GM10248 (cell line): ENCODE results near the gene MAP9.
"Not testable (repeated sequence)": the region's sequence is repeated elsewhere in the genome, so short reads cannot be mapped to it uniquely, and the experiment has no call there.

Experiments
- CTCF ChIA-PET: fragments of 300-600 bp; sonication (Branson Sonifier 250); formaldehyde crosslinking; extraction: SDS; loops from one replicate; lab custom pipeline; 2021; ENCODE audit warnings: antibody characterized with exemption; lab: Yijun Ruan, JAX
- POLR2A ChIA-PET: fragments of 350-650 bp; sonication (Branson Sonifier 250); formaldehyde crosslinking; extraction: SDS; loops from one replicate; lab custom pipeline; 2020; ENCODE audit warnings: antibody characterized with exemption; lab: Yijun Ruan, JAX
- DNase-seq: peaks from one replicate; pipeline ENCODE4 v3.0.0; 2012; ENCODE audit errors: extremely low spot score
- CTCF ChIP-seq: IDR thresholded peaks from 2 replicates; pipeline ENCODE4 v1.5.1; 2012; ENCODE audit warnings: mild to moderate bottlenecking, low read depth; ENCODE audit errors: extremely low read depth, missing control alignments, control extremely low read depth

Gene MAP9

DNA sequence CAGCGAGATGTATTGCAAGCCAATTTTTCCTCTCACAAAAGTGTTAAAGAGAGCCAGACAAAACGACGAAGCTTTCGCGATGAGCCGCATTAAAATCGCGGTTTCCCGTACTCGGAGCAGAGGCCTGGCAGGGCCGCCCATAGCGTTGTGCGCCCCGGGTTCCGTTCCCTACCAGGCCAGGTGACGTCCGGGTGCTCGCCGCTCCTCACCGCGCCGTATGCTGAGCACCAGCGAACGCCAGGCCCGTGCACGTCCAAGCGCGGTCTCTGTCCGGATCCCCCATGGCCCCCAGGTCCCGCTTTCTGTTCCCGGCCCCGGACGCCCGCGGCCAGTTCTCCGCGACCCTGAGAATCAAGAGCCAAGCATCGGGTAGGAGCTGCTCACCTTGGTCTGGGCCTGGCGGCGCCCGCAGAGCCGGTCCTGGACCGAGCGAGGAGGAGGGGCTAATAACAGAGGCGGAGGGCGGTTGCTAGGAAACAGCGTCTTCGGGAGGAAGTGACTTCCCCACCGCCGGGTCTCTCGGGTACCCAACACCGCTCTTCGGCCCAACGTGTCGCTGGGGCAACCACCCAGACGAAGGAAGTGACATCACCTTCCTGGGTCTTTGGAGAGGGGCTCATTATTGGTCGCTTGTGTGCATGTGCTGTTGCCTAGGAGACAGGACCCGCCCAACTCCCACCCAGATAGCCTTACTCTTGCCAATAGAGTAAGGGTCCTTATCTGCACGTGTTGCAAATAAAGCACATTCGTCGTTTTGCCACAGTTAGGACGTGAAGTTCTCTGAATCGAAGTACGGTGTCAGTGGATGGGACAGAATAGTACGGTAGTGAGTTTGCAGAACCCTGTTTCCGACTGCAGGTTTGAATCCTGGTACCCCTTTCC is at the start of gene MAP9:
Gene MAP9, minus strand, starts transcription at position 579 of the 882 bp plus-strand sequence. CDS start 1,115 bp downstream, outside the sequence.
- POLR2A ChIA-PET, result no interaction called here
- peak; percentile 92 for DNase-seq
- no peak for TF ChIP-seq CTCF
- CTCF ChIA-PET, result interaction anchor here (2.8 kb wide), 1 partner anchor 9 kb away, joined by 10 read pairs; no protein-coding TSS in a partner anchor

DNA sequence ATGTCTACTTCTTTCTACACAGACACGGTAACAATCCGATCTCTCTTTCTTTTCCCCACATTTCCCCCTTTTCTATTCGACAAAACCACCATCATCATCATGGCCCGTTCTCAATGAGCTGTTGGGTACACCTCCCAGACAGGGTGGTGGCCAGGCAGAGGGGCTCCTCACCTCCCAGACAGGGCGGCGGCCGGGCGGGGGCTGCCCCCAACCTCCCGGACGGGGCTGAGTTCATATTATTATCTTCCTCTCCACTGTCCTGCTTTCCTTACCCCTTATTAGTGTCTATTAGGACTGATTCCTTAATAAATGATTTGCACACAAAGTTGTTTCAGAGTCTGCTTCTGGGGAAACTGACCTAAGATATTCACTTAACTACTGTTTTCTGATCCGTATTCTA is 48.0 kb upstream of the MAP9 start:
- DNase-seq, POLR2A ChIA-PET: not testable (repeated sequence)
- CTCF ChIA-PET, result interaction anchor here (1.0 to 1.2 kb wide), 3 partner anchors 23 to 363 kb away, joined by 3 to 4 read pairs (median 3); no protein-coding TSS in a partner anchor

- POLR2A ChIA-PET, result no interaction called here
- no peak for DNase-seq
- no peak for TF ChIP-seq CTCF
- CTCF ChIA-PET, result no interaction called here
Observed at GRCh38 chr4:155423671-155424070, 46.9 kb upstream of the MAP9 start.

GRCh38 chr4:155419266-155419665 is 42.5 kb upstream of the MAP9 start:
- ChIA-PET CTCF (no interaction called here), POLR2A (no interaction called here)
- TF ChIP-seq CTCF, result no peak
- no peak for DNase-seq

GRCh38 chr4:155415662-155416061 is 38.9 kb upstream of the MAP9 start:
- TF ChIP-seq CTCF, result no peak
- DNase-seq, result no peak
- POLR2A ChIA-PET, result no interaction called here
- CTCF ChIA-PET, result no interaction called here

DNA sequence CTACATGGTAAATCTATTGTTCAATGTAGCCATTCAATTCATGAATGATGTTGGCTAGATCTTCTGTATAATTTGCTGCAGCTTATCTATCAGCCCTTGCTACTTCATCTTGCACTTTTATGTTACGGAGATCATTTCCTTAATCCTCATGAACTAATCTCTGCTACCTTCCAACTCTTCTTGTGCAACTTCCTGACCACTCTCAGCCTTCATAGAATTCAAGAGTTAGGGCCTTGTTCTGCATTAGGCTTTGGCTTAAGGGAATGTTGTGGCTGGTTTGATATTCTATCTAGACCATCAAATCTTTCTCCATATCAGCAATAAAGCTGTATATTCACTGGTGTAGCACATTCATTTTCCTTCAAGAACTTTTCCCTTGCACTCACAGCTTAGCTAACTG is 36.7 kb upstream of the MAP9 start:
- no peak for DNase-seq
- POLR2A ChIA-PET, result no interaction called here
- CTCF ChIA-PET, result interaction anchor here (1.0 kb wide), 1 partner anchor 15 kb away, joined by 3 read pairs; no protein-coding TSS in a partner anchor
- no peak for TF ChIP-seq CTCF

DNA sequence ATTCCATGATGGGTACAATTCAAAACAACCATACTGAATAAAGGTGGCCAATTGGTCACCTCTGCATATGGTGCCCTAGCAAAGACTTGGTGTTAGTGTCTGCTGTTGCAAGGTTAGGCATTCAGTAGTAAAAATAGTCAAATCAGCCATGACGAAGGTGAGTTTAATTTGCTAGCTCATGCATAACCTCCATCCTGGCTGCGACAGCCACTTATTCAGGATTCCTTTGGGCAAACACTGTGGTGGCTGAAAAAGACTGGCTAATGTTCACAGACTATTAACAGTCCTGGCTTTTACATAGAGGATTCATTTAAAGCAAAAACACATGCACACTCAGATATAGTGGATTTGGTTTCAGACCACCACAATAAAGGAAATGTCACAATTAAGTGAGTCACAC is 34.8 kb upstream of the MAP9 start:
- ChIA-PET POLR2A (no interaction called here), CTCF (no interaction called here)
- DNase-seq, result no peak
- no peak for TF ChIP-seq CTCF
